GM13976 (cell line): ENCODE results near the gene CDYL.

Experiments used
- DNase-seq: peaks from one replicate; pipeline ENCODE4 v3.0.0; 2012; ENCODE audit warnings: low spot score
- in situ Hi-C: fragments of 300-500 bp; cut with MboI; formaldehyde crosslinking; loops from one replicate; pipeline ENCODE4 v1.12.0; 2022; ENCODE audit warnings: low sequenced_read_pairs, mixed read lengths, inconsistent platforms; ENCODE audit not compliant: unreplicated experiment
- TF ChIP-seq, protein P1 (sequence below): IDR thresholded peaks from 2 replicates; pipeline ENCODE4 v1.5.1; 2012; ENCODE audit warnings: borderline replicate concordance, mild to moderate bottlenecking; ENCODE audit not compliant: insufficient read depth; ENCODE audit errors: extremely low read depth, missing control alignments, control extremely low read depth

The CDYL gene

DNA sequence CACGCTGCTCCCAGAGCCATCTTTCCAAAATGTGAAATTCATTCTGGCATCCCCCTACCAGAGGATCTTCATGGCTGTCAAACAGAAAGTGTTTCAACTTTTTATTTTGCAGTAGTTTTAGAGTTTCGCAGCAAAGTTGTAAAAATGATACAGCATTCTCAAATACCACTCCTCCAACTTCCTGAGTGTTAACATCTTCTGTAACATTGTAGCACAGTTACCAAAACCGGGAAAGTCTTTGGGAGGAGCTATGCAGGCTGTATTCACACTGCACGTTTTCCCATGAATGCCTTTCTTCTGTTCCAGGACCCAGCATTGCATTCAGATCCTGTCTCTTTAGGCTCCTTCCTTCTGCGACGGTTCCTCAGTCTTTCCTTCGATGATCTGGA lies 30.1 kb downstream of the CDYL start:
- in situ Hi-C loops = no loop called here
- DNase-seq = no peak
- TF ChIP-seq, protein P1, sequence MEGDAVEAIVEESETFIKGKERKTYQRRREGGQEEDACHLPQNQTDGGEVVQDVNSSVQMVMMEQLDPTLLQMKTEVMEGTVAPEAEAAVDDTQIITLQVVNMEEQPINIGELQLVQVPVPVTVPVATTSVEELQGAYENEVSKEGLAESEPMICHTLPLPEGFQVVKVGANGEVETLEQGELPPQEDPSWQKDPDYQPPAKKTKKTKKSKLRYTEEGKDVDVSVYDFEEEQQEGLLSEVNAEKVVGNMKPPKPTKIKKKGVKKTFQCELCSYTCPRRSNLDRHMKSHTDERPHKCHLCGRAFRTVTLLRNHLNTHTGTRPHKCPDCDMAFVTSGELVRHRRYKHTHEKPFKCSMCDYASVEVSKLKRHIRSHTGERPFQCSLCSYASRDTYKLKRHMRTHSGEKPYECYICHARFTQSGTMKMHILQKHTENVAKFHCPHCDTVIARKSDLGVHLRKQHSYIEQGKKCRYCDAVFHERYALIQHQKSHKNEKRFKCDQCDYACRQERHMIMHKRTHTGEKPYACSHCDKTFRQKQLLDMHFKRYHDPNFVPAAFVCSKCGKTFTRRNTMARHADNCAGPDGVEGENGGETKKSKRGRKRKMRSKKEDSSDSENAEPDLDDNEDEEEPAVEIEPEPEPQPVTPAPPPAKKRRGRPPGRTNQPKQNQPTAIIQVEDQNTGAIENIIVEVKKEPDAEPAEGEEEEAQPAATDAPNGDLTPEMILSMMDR = no peak

DNA sequence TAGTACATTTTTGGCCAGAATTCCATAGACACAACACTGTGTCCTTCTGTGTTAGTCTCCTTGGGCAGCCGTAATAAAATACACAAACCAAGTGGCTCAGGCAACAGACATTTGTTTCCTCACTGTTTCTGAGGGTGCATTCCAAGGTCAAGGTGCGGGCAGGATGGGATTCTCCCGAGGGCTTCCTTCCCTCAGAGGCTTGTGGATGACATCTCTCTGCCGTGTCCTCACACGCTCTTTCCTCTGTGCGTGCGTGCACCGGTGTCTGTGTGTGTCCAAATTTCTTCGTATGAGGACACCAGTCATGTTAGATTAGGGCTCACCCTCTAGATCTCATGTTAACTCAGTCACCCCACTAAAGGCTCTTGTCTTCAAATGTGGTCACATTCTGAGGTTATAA lies 30.6 kb downstream of the CDYL start:
- in situ Hi-C loops = no loop called here
- TF ChIP-seq, protein P1 = no peak

DNA sequence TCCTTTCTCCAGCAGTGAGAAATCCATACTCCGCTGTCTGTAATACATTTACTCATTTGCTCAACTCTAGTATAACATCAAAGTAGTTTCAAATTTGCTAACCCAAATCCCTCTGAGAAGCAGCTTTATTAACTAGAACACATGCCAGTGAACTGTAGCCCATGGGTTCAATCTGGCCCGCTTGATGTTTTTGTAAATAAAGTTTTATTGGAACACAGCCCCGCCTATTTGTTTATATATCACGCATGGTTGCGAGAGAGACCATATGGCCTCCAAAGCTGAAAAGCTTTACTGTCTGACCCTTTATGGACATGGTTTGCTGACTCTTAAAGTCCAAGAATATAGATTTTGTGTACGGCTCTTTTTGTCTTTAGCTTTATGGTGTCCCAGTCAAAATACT lies 32.2 kb downstream of the CDYL start:
- in situ Hi-C loops = no loop called here
- DNase-seq = no peak
- TF ChIP-seq, protein P1 = no peak

More for the DNA sequence above, 30.6 kb downstream of the CDYL start:
- no peak for DNase-seq

DNA sequence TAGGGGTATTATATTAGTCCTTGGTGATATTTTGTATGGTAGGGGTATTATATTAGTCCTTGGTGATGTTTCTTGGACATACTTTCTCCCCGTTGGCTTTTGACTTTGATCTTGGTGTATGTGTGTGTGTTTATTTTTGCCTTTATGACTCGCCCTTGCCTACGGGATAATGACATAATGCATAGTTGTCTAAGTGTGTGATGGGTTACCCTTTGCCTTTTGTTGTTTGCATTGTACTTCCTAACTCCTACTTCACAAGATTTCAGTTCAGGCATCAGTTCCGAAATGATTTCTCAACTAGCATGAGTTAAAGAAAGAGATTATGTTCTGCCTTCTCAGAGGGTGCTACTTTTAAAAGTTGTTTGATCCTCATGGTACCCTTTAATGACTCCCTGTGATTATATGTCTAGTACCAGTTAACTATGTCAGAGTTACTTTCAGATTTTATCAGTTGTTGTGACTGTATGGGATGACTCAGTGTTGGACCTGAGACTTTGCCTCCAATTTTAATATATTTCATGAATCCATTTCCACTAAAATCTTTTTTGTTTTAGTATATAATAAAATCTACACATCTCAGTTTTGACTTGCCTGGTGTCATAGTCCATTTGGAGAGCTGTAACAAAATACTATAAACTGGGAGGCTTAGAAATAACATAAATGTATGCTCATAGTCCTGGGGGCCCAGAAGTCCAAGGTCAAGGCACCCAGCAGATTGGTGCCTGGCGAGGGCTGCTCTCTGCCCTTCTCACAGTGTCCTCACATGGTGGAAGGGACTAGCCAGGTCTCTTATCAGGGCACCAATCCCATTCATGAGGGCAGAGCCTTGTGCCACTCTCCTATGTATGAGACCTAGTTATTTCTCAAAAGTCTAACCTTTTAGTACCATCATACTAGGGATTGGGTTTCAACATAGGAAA lies 34.1 kb downstream of the CDYL start:
- in situ Hi-C loops = no loop called here
- TF ChIP-seq, protein P1 = no peak
- DNase-seq = no peak

DNA sequence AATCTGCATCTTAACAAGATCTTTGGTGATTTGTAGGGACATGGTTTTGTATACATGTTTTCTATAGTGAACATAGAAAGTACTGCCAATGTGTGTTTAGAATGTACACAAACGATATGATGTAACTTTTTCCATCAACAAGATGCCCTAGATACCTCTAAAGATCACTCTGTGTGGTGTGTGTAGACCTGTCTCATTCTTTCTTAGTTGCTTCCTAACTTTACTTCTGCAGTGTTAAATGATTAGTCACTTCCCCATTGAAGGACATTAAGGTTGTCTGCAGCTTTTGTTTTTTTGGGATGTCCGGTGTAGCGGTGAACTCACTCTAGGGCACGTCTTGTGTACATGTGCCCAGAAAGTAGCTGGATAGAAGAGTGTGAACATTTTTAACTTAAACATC lies 35.9 kb downstream of the CDYL start:
- DNase-seq = no peak
- TF ChIP-seq, protein P1 = no peak
- in situ Hi-C loops = no loop called here

DNA sequence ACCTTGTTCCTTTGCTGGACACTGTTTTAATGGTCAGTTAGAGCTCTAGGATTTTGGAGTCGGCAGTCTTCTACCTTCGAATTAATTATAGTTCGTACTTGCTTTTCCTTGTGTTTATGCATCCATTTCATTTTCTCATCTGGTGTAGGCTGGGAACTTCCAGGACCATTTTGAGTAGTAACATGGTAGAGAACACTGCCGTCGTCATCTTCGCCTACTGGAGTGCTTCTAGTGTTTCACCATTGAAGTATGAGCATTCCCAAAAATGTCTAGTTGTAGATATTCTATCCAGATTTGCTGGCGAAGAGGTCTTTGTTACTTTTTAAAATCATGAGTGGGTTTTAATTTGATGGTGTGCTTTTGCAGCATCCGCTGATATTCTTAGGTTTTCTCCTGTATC lies 36.9 kb downstream of the CDYL start:
- TF ChIP-seq, protein P1 = no peak
- in situ Hi-C loops = no loop called here
- no peak for DNase-seq

DNA sequence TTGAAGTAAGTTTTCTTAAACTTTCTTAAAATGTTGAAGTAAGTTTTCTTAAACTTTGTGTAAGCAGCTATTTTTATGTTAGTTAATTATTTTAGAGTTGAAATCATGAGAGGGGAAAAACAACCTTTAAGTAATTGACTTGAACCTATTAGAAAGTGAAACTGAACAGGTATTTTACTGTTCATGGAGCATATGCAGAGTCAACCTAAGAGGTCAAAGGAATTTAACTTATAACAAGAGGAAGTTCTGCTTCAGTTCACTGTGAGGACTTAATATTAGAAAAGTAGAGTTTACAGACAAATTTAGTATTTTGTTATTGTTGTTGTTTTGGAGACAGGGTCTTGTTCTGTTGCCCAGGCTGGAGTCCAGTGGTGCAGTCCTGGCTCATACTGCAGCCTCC lies 38.0 kb downstream of the CDYL start:
- in situ Hi-C loops = no loop called here
- TF ChIP-seq, protein P1 = no peak
- no peak for DNase-seq
